HEK293 (cell line): ENCODE results near the gene RASA4B.

Experiments
- CTCF ChIA-PET: fragments of 350-600 bp; formaldehyde crosslinking; extraction: SDS; loops from one replicate; lab custom pipeline; 2021; ENCODE audit warnings: antibody characterized with exemption; lab: Yijun Ruan, JAX
- POLR2A ChIA-PET: fragments of 300-600 bp; formaldehyde crosslinking; extraction: SDS; loops from one replicate; lab custom pipeline; 2020; ENCODE audit warnings: antibody characterized with exemption, inconsistent platforms; lab: Yijun Ruan, JAX
- H3K27ac ChIP-seq: fragments of 200-500 bp; sonication (Bioruptor generic); 2 replicates; pipeline ENCODE4 v1.5.1; 2014; ENCODE audit warnings: low read depth, low read length, control low read depth, inconsistent platforms; ENCODE audit errors: extremely low read depth
- H3K36me3 ChIP-seq, 2 experiments: fragments of 200-500 bp in 1 of 2; sonication (Bioruptor generic) in 1 of 2; 1 replicate in 1 of 2; 2 replicates in 1 of 2; pipeline ENCODE4 v1.5.1; 2014 to 2017; ENCODE audit warnings: inconsistent platforms in 2 of 2, low read length in 2 of 2; ENCODE audit not compliant: control insufficient read depth in 2 of 2, insufficient read depth in 1 of 2
- H3K4me1 ChIP-seq: fragments of 200-500 bp; sonication (Bioruptor generic); 2 replicates; pipeline ENCODE4 v1.5.1; 2014; ENCODE audit warnings: mild to moderate bottlenecking, low read length, inconsistent platforms; ENCODE audit not compliant: control insufficient read depth, insufficient read depth
- H3K4me3 ChIP-seq: 2 replicates; pipeline ENCODE4 v1.5.1; 2011; ENCODE audit warnings: low read depth, mild to moderate bottlenecking, control low read depth, low read length, moderate library complexity
- H3K9me3 ChIP-seq: fragments of 200-500 bp; sonication (Bioruptor generic); 2 replicates; pipeline ENCODE4 v1.5.1; 2014; ENCODE audit warnings: low read depth, low read length, inconsistent platforms; ENCODE audit not compliant: control insufficient read depth, insufficient read depth
- AEBP2 ChIP-seq: fragments of 450-650 bp; formaldehyde crosslinking; IDR thresholded peaks from 2 replicates; pipeline ENCODE4 v1.5.1; 2016; ENCODE audit warnings: missing biosample characterization, missing genetic modification characterization, borderline replicate concordance
- ZFHX2 ChIP-seq: fragments of 450-650 bp; formaldehyde crosslinking; conservative IDR thresholded peaks from 2 replicates; pipeline ENCODE4 v1.5.1; 2016; ENCODE audit warnings: missing biosample characterization, missing genetic modification characterization
- ZNF121 ChIP-seq: fragments of 450-650 bp; formaldehyde crosslinking; IDR thresholded peaks from 2 replicates; pipeline ENCODE4 v1.5.1; 2016; ENCODE audit warnings: missing biosample characterization, missing genetic modification characterization
- ZNF26 ChIP-seq: fragments of 450-650 bp; formaldehyde crosslinking; IDR thresholded peaks from 2 replicates; pipeline ENCODE4 v1.5.1; 2016; ENCODE audit warnings: missing biosample characterization, missing genetic modification characterization
- ZNF280D ChIP-seq: fragments of 450-650 bp; formaldehyde crosslinking; IDR thresholded peaks from 2 replicates; pipeline ENCODE4 v1.5.1; 2016; ENCODE audit warnings: missing biosample characterization, missing genetic modification characterization
- ZNF366 ChIP-seq: fragments of 450-650 bp; formaldehyde crosslinking; conservative IDR thresholded peaks from 2 replicates; pipeline ENCODE4 v1.5.1; 2016; ENCODE audit warnings: missing biosample characterization, missing genetic modification characterization
- ZNF792 ChIP-seq: fragments of 450-650 bp; formaldehyde crosslinking; IDR thresholded peaks from 2 replicates; pipeline ENCODE4 v1.5.1; 2016; ENCODE audit warnings: missing biosample characterization, missing genetic modification characterization
- TF ChIP-seq, protein P1 (sequence below): fragments of 450-650 bp; formaldehyde crosslinking; IDR thresholded peaks from 2 replicates; pipeline ENCODE4 v1.5.1; 2017; ENCODE audit warnings: missing biosample characterization, missing genetic modification characterization

Gene RASA4B

GRCh38 chr7:102449136-102449535 lies 68.4 kb downstream of the RASA4B start:
- H3K36me3 ChIP-seq = peaks cover 0 to 18% of the 10 kb centered on the region in 2 experiments; a peak in 1 of 3 replicates
- H3K4me1 ChIP-seq = no peaks in the 10 kb centered on the region
- H3K9me3 ChIP-seq = no peaks in the 10 kb centered on the region
- POLR2A ChIA-PET = no interaction called here
- CTCF ChIA-PET = interaction anchor here (0.7 kb wide), 2 partner anchors 37 to 42 kb away, joined by 3 read pairs; no protein-coding TSS in a partner anchor
- 0 out of 2 replicates have a peak, but pooled peaks have one; percentile 22 for TF ChIP-seq ZNF121
- TF ChIP-seq AEBP2 = no peak
- TF ChIP-seq, protein P1, sequence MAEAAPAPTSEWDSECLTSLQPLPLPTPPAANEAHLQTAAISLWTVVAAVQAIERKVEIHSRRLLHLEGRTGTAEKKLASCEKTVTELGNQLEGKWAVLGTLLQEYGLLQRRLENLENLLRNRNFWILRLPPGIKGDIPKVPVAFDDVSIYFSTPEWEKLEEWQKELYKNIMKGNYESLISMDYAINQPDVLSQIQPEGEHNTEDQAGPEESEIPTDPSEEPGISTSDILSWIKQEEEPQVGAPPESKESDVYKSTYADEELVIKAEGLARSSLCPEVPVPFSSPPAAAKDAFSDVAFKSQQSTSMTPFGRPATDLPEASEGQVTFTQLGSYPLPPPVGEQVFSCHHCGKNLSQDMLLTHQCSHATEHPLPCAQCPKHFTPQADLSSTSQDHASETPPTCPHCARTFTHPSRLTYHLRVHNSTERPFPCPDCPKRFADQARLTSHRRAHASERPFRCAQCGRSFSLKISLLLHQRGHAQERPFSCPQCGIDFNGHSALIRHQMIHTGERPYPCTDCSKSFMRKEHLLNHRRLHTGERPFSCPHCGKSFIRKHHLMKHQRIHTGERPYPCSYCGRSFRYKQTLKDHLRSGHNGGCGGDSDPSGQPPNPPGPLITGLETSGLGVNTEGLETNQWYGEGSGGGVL (tag by site-specific recombination) = no peak
- no peak overlapping the region for H3K4me3 ChIP-seq
- H3K27ac ChIP-seq = no peak overlapping the region

GRCh38 chr7:102447311-102447710 lies 70.3 kb downstream of the RASA4B start:
- no peaks in the 10 kb centered on the region for H3K9me3 ChIP-seq
- H3K4me1 ChIP-seq = no peaks in the 10 kb centered on the region
- no peak overlapping the region for H3K4me3 ChIP-seq
- H3K27ac ChIP-seq = no peak overlapping the region
- ChIA-PET CTCF (no interaction called here), POLR2A (interaction anchor here (1.1 kb wide), 1 partner anchor 10 kb away, joined by 3 read pairs; no protein-coding TSS in a partner anchor)
- TF ChIP-seq ZNF280D (tag by site-specific recombination) (no peak), ZNF792 (tag by site-specific recombination) (no peak)
- H3K36me3 ChIP-seq = peaks cover 0 to 18% of the 10 kb centered on the region in 2 experiments; a peak in 2 of 3 replicates

DNA sequence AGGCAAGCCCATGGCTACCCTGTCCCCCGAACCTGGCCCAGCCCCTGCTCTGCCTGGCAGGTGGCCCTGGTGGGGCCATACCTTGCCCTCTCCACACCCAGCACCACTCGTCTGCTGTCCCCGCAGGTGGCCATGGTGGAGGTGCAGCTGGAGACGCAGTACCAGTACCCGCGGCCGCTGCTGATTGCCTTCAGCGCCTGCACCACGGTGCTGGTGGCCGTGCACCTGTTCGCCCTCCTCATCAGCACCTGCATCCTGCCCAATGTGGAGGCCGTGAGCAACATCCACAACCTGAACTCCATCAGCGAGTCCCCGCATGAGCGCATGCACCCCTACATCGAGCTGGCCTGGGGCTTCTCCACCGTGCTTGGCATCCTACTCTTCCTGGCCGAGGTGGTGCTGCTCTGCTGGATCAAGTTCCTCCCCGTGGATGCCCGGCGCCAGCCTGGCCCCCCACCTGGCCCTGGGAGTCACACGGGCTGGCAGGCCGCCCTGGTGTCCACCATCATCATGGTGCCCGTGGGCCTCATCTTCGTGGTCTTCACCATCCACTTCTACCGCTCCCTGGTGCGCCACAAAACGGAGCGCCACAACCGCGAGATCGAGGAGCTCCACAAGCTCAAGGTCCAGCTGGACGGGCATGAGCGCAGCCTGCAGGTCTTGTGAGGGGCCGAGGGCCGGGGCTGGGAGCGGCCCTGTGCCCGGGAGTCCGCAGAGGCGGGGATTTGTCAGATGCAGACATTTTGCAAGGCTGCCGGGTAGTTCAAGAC lies 71.0 kb downstream of the RASA4B start:
- Histone ChIP-seq H3K4me3 (no peak overlapping the region), H3K9me3 (no peaks in the 10 kb centered on the region), H3K36me3 (peaks cover 0 to 21% of the 10 kb centered on the region in 2 experiments; a peak in 2 of 3 replicates), H3K27ac (no peak overlapping the region), H3K4me1 (no peaks in the 10 kb centered on the region)
- CTCF ChIA-PET = no interaction called here
- POLR2A ChIA-PET = no interaction called here
- no peak for TF ChIP-seq ZNF26

GRCh38 chr7:102445674-102446071 lies 71.9 kb downstream of the RASA4B start:
- CTCF ChIA-PET = no interaction called here
- POLR2A ChIA-PET = no interaction called here
- Histone ChIP-seq H3K4me3 (no peak overlapping the region), H3K36me3 (peaks cover 0 to 22% of the 10 kb centered on the region in 2 experiments; a peak in 2 of 3 replicates), H3K9me3 (no peaks in the 10 kb centered on the region), H3K4me1 (no peaks in the 10 kb centered on the region), H3K27ac (no peak overlapping the region)
- TF ChIP-seq ZFHX2 (tag by site-specific recombination) (no peak), ZNF366 (tag by site-specific recombination) (peak; percentile 70)
